CD14-positive monocyte (primary cell): ENCODE measurements around the gene ERMN. TPM values are rescaled to one million over a fixed set of nuclear protein-coding genes. Genes with fewer than 3 reads are reported as not detected.
A peak's percentile ranks its signal among the peaks of the same experiment; 100 is the strongest.

Experiments used
- DNase-seq, 3 donors: peaks; one replicate each; pipeline ENCODE4 v3.0.0-alpha.2; 2011 to 2022
- H2AFZ ChIP-seq: 2 replicates; pipeline ENCODE4 v1.6.0; 2012; ENCODE audit warnings: mild to moderate bottlenecking, low read depth, low read length, inconsistent platforms; ENCODE audit not compliant: insufficient read depth, poor library complexity, severe bottlenecking
- H3K27ac ChIP-seq, 2 donors: 1 replicate in 1 of 2; 2 replicates in 1 of 2; pipeline ENCODE4 v1.5.1; 2012 to 2013; ENCODE audit warnings: low read length in 2 of 2, control low read depth in 1 of 2, inconsistent platforms in 1 of 2, low read depth in 1 of 2, mild to moderate bottlenecking in 1 of 2
- H3K27me3 ChIP-seq, 2 donors: one replicate each; pipeline versions ENCODE4 v1.6.0 to v1.6.1; 2011 to 2013; ENCODE audit warnings: low read length in 2 of 2; ENCODE audit not compliant: control insufficient read depth in 2 of 2, insufficient read depth in 2 of 2
- H3K36me3 ChIP-seq, 2 donors: replicated peaks in 1 of 2; 1 replicate in 1 of 2; 2 replicates in 1 of 2; pipeline versions ENCODE4 v1.5.1 to v1.6.1; 2012 to 2013; ENCODE audit warnings: low read length in 2 of 2, control low read depth in 1 of 2, inconsistent platforms in 1 of 2, mild to moderate bottlenecking in 1 of 2; ENCODE audit not compliant: insufficient read depth in 2 of 2, control insufficient read depth in 1 of 2
- H3K4me1 ChIP-seq, 2 donors: 1 replicate in 1 of 2; 2 replicates in 1 of 2; pipeline versions ENCODE4 v1.5.1 to v1.6.1; 2012 to 2013; ENCODE audit warnings: low read length in 2 of 2, control low read depth in 1 of 2, inconsistent platforms in 1 of 2, mild to moderate bottlenecking in 1 of 2, moderate library complexity in 1 of 2; ENCODE audit not compliant: insufficient read depth in 2 of 2, control insufficient read depth in 1 of 2
- H3K4me2 ChIP-seq: replicated peaks from 2 replicates; pipeline ENCODE3; 2012; ENCODE audit warnings: low read length, moderate library complexity, mild to moderate bottlenecking; ENCODE audit not compliant: poor library complexity, severe bottlenecking; ENCODE audit errors: extremely low read depth
- H3K4me3 ChIP-seq, 3 experiments: fragments of 200-600 bp in 1 of 3; sonication (generic) in 1 of 3; replicated peaks in 1 of 3; 1 replicate in 2 of 3; 2 replicates in 1 of 3; pipeline ENCODE4 v1.5.1; 2011 to 2013; ENCODE audit warnings: low read length in 3 of 3, mild to moderate bottlenecking in 3 of 3, control low read depth in 2 of 3, low read depth in 2 of 3, inconsistent platforms in 1 of 3, moderate library complexity in 1 of 3
- H3K79me2 ChIP-seq: 2 replicates; pipeline ENCODE4 v1.6.0; 2012; ENCODE audit warnings: mild to moderate bottlenecking, control low read depth, inconsistent platforms, low read length, moderate library complexity; ENCODE audit not compliant: insufficient read depth
- H3K9ac ChIP-seq: 2 replicates; pipeline ENCODE4 v1.6.0; 2017; ENCODE audit warnings: low read length, mild to moderate bottlenecking; ENCODE audit not compliant: insufficient read depth, poor library complexity, severe bottlenecking
- H3K9me3 ChIP-seq, 2 donors: replicated peaks in 1 of 2; 1 replicate in 1 of 2; 2 replicates in 1 of 2; pipeline versions ENCODE4 v1.5.1 to v1.6.1; 2012 to 2013; ENCODE audit warnings: low read length in 2 of 2, control low read depth in 1 of 2; ENCODE audit not compliant: control insufficient read depth in 1 of 2, insufficient read depth in 1 of 2
- H4K20me1 ChIP-seq: 2 replicates; pipeline ENCODE4 v1.6.0; 2012; ENCODE audit warnings: mild to moderate bottlenecking, low read length, control low read depth, moderate library complexity; ENCODE audit not compliant: insufficient read depth
- H3K27ac Mint-ChIP-seq, 7 donors: one replicate each; pipeline ENCODE4 v1.8.0; 2020; ENCODE audit warnings: mild to moderate bottlenecking in 7 of 7, mixed read lengths in 7 of 7, moderate library complexity in 6 of 7, inconsistent platforms in 2 of 7
- H3K27me3 Mint-ChIP-seq, 3 donors: one replicate each; pipeline ENCODE4 v1.8.0; 2021 to 2022; ENCODE audit warnings: low read depth in 3 of 3, mild to moderate bottlenecking in 3 of 3, mixed read lengths in 3 of 3, moderate library complexity in 3 of 3, inconsistent platforms in 1 of 3
- H3K36me3 Mint-ChIP-seq, 2 donors: one replicate each; pipeline ENCODE4 v1.8.0; 2020; ENCODE audit warnings: mixed read lengths in 2 of 2, inconsistent platforms in 1 of 2, mild to moderate bottlenecking in 1 of 2
- H3K4me1 Mint-ChIP-seq: one replicate; pipeline ENCODE4 v1.8.0; 2020; ENCODE audit warnings: mild to moderate bottlenecking, mixed read lengths
- H3K4me3 Mint-ChIP-seq, 2 donors: one replicate each; pipeline ENCODE4 v1.8.0; 2020; ENCODE audit warnings: mild to moderate bottlenecking in 2 of 2, mixed read lengths in 2 of 2, moderate library complexity in 1 of 2
- H3K9me3 Mint-ChIP-seq, 7 donors: one replicate each; pipeline ENCODE4 v1.8.0; 2020 to 2022; ENCODE audit warnings: mixed read lengths in 7 of 7, mild to moderate bottlenecking in 6 of 7, moderate library complexity in 6 of 7, inconsistent platforms in 2 of 7
- CTCF ChIP-seq: fragments of 200-600 bp; IDR thresholded peaks from one replicate; pipeline ENCODE4 v1.8.0; 2022; ENCODE audit warnings: antibody characterized with exemption, mild to moderate bottlenecking
- WGBS: methylation state at CpG from one replicate; pipeline ENCODE4 v1.1.5; 2013; ENCODE audit warnings: missing lambda C conversion rate; ENCODE audit not compliant: insufficient coverage; 5-methylcytosine and 5-hydroxymethylcytosine counted together
- intact Hi-C, 2 donors: fragments of 100-400 bp; cut with micrococcal nuclease; formaldehyde crosslinking; loops; one replicate each; pipeline versions ENCODE4 v1.15.0 to v1.15.1; 2023
- polyA plus RNA-seq, 3 donors: library from polyadenylated mRNA; depleted of rRNA in 1 of 3; unstranded in 2 of 3; stranded (reverse) in 1 of 3; fragments of 300-500 nt in 2 of 3; fragments of >200 nt in 1 of 3; fragmentation: Illumina TruSeq in 2 of 3; gene quantifications; 1 replicate in 2 of 3; 2 replicates in 1 of 3; pipeline ENCODE4 v1.2.3, GENCODE V29; 2012 to 2021

The ERMN gene
- polyA plus RNA-seq, 3 donors, result 0.19 to 3.9 TPM; not detected in 1

GRCh38 chr2:157327200-157327599, 1.6 kb upstream of the ERMN start:
- H3K36me3 ChIP-seq, result no peaks in the 10 kb centered on the region
- Mint-ChIP-seq H3K27ac (no peak overlapping the region), H3K36me3 (peaks cover 0 to 2% of the 10 kb centered on the region in 2 donors), H3K27me3 (peaks cover 2 to 3% (median 2%) of the 10 kb centered on the region in 3 donors), H3K9me3 (no peaks in the 10 kb centered on the region), H3K4me3 (no peak overlapping the region), H3K4me1 (peaks cover 4% of the 10 kb centered on the region)
- no peaks in the 10 kb centered on the region for H3K4me1 ChIP-seq
- no CpG with 5 or more reads among the region's 3 CpGs for WGBS
- TF ChIP-seq CTCF, result no peak
- DNase-seq, result no peak
- H3K4me3 ChIP-seq, result no peak overlapping the region
- H4K20me1 ChIP-seq, result no peaks in the 10 kb centered on the region
- H3K27ac ChIP-seq, result no peak overlapping the region
- no peaks in the 10 kb centered on the region for H3K9me3 ChIP-seq
- H3K79me2 ChIP-seq, result no peaks in the 10 kb centered on the region
- no peaks in the 10 kb centered on the region for H3K27me3 ChIP-seq
- H3K9ac ChIP-seq, result no peak overlapping the region
- H3K4me2 ChIP-seq, result no peak overlapping the region
- intact Hi-C loops, result loop anchor here (5.0 to 10.0 kb wide), 3 partner anchors 108 to 270 kb away; no protein-coding TSS in a partner anchor
- peak overlapping the region; percentile 18 for H2AFZ ChIP-seq

GRCh38 chr2:157326698-157327097, 1.1 kb upstream of the ERMN start:
- Mint-ChIP-seq H3K36me3 (peaks cover 0 to 2% of the 10 kb centered on the region in 2 donors), H3K27me3 (peaks cover 0 to 3% (median 2%) of the 10 kb centered on the region in 3 donors), H3K4me3 (no peak overlapping the region), H3K4me1 (peaks cover 4% of the 10 kb centered on the region), H3K9me3 (no peaks in the 10 kb centered on the region), H3K27ac (no peak overlapping the region)
- Histone ChIP-seq H3K9ac (no peak overlapping the region), H3K4me1 (peaks cover under 1 to 2% of the 10 kb centered on the region in 2 donors), H3K27ac (no peak overlapping the region), H2AFZ (no peak overlapping the region), H4K20me1 (no peaks in the 10 kb centered on the region), H3K4me3 (no peak overlapping the region), H3K36me3 (no peaks in the 10 kb centered on the region), H3K9me3 (no peaks in the 10 kb centered on the region), H3K79me2 (no peaks in the 10 kb centered on the region), H3K27me3 (no peaks in the 10 kb centered on the region), H3K4me2 (no peak overlapping the region)
- TF ChIP-seq CTCF, result no peak
- DNase-seq, result no peak
- intact Hi-C loops, result loop anchor here (5.0 to 10.0 kb wide), 3 partner anchors 108 to 271 kb away; no protein-coding TSS in a partner anchor
- WGBS, result 100% methylated on average over 1 of the region's 3 CpGs
